HEK293 (cell line): ENCODE results near the gene PTK7.

ENCODE experiments used
- BCL11B ChIP-seq: fragments of 450-650 bp; formaldehyde crosslinking; IDR thresholded peaks from 2 replicates; pipeline ENCODE4 v1.5.1; 2016; ENCODE audit warnings: low read depth, missing biosample characterization, missing genetic modification characterization
- GLIS1 ChIP-seq: fragments of 450-650 bp; formaldehyde crosslinking; IDR thresholded peaks from 2 replicates; pipeline ENCODE4 v1.5.1; 2016; ENCODE audit warnings: missing biosample characterization, missing genetic modification characterization
- GLIS2 ChIP-seq: fragments of 450-650 bp; formaldehyde crosslinking; IDR thresholded peaks from 2 replicates; pipeline ENCODE4 v1.5.1; 2016; ENCODE audit warnings: missing biosample characterization, missing genetic modification characterization
- HOXC10 ChIP-seq: sonication (generic); formaldehyde crosslinking; IDR thresholded peaks from 2 replicates; pipeline ENCODE4 v1.8.1; 2023; ENCODE audit warnings: mild to moderate bottlenecking, missing genetic modification reagents
- IKZF3 ChIP-seq: fragments of 450-650 bp; IDR thresholded peaks from 2 replicates; pipeline ENCODE4 v1.5.0; 2018; ENCODE audit warnings: missing biosample characterization, mild to moderate bottlenecking, missing genetic modification characterization, moderate library complexity
- MYNN ChIP-seq: fragments of 450-650 bp; formaldehyde crosslinking; IDR thresholded peaks from 2 replicates; pipeline ENCODE4 v1.5.1; 2016; ENCODE audit warnings: missing biosample characterization, missing genetic modification characterization, borderline replicate concordance
- SCRT1 ChIP-seq: fragments of 450-650 bp; formaldehyde crosslinking; IDR thresholded peaks from 2 replicates; pipeline ENCODE4 v1.5.1; 2016; ENCODE audit warnings: missing biosample characterization, missing genetic modification characterization, borderline replicate concordance
- SCRT2 ChIP-seq: fragments of 450-650 bp; formaldehyde crosslinking; IDR thresholded peaks from 2 replicates; pipeline ENCODE4 v1.5.1; 2016; ENCODE audit warnings: missing biosample characterization, missing genetic modification characterization
- SP2 ChIP-seq: fragments of 450-650 bp; formaldehyde crosslinking; IDR thresholded peaks from 2 replicates; pipeline ENCODE4 v1.5.1; 2016; ENCODE audit warnings: missing biosample characterization, missing genetic modification characterization
- ZBTB17 ChIP-seq: fragments of 450-650 bp; formaldehyde crosslinking; IDR thresholded peaks from 2 replicates; pipeline ENCODE4 v1.5.1; 2016; ENCODE audit warnings: missing biosample characterization, missing genetic modification characterization
- ZBTB48 ChIP-seq: fragments of 450-650 bp; formaldehyde crosslinking; IDR thresholded peaks from 2 replicates; pipeline ENCODE4 v1.5.1; 2016; ENCODE audit warnings: missing biosample characterization, missing genetic modification characterization
- ZFP69B ChIP-seq: fragments of 450-650 bp; formaldehyde crosslinking; IDR thresholded peaks from 2 replicates; pipeline ENCODE4 v1.5.1; 2016; ENCODE audit warnings: missing biosample characterization, missing genetic modification characterization
- ZNF184 ChIP-seq: fragments of 450-650 bp; IDR thresholded peaks from 2 replicates; pipeline ENCODE4 v1.5.1; 2018; ENCODE audit warnings: missing biosample characterization, mild to moderate bottlenecking, missing genetic modification characterization
- ZNF335 ChIP-seq: fragments of 450-650 bp; formaldehyde crosslinking; conservative IDR thresholded peaks from 2 replicates; pipeline ENCODE4 v1.5.1; 2016; ENCODE audit warnings: missing biosample characterization, missing genetic modification characterization
- ZNF341 ChIP-seq: fragments of 450-650 bp; formaldehyde crosslinking; IDR thresholded peaks from 2 replicates; pipeline ENCODE4; 2016; ENCODE audit warnings: low read depth, missing biosample characterization, missing genetic modification characterization
- ZNF521 ChIP-seq: fragments of 450-650 bp; formaldehyde crosslinking; IDR thresholded peaks from 2 replicates; pipeline ENCODE4 v1.5.1; 2017; ENCODE audit warnings: missing biosample characterization, mild to moderate bottlenecking, missing genetic modification characterization
- ZNF626 ChIP-seq: fragments of 450-650 bp; sonication (Bioruptor Pico); formaldehyde crosslinking; IDR thresholded peaks from 2 replicates; pipeline ENCODE4 v1.5.1; 2018; ENCODE audit warnings: missing biosample characterization, missing genetic modification characterization, inconsistent platforms
- ZNF76 ChIP-seq: fragments of 450-650 bp; formaldehyde crosslinking; IDR thresholded peaks from 2 replicates; pipeline ENCODE4; 2016; ENCODE audit warnings: low read depth, missing biosample characterization, missing genetic modification characterization, borderline replicate concordance
- ZNF776 ChIP-seq: fragments of 450-650 bp; formaldehyde crosslinking; IDR thresholded peaks from 2 replicates; pipeline ENCODE4 v1.5.0; 2017; ENCODE audit warnings: missing biosample characterization, missing genetic modification characterization, borderline replicate concordance
- ZSCAN30 ChIP-seq: fragments of 450-650 bp; IDR thresholded peaks from 2 replicates; pipeline ENCODE4 v1.5.1; 2018; ENCODE audit warnings: missing biosample characterization, mild to moderate bottlenecking, missing genetic modification characterization, moderate library complexity
- TF ChIP-seq, protein P1 (sequence below): fragments of 450-650 bp; formaldehyde crosslinking; IDR thresholded peaks from 2 replicates; pipeline ENCODE4 v1.5.1; 2017; ENCODE audit warnings: missing biosample characterization, missing genetic modification characterization
- TF ChIP-seq, protein P2 (sequence below): fragments of 450-650 bp; formaldehyde crosslinking; optimal IDR thresholded peaks from 2 replicates; pipeline ENCODE3; 2016; ENCODE audit warnings: missing biosample characterization, mild to moderate bottlenecking, missing genetic modification characterization
- TF ChIP-seq, protein P3 (sequence below): fragments of 450-650 bp; formaldehyde crosslinking; IDR thresholded peaks from 2 replicates; pipeline ENCODE4 v1.5.1; 2016; ENCODE audit warnings: missing biosample characterization, missing genetic modification characterization
- TF ChIP-seq, protein P4 (sequence below): fragments of 450-650 bp; formaldehyde crosslinking; IDR thresholded peaks from 2 replicates; pipeline ENCODE4 v1.5.1; 2016; ENCODE audit warnings: missing biosample characterization, missing genetic modification characterization
- TF ChIP-seq, protein P5 (sequence below): fragments of 450-650 bp; formaldehyde crosslinking; IDR thresholded peaks from 2 replicates; pipeline ENCODE4 v1.5.1; 2016; ENCODE audit warnings: missing biosample characterization, missing genetic modification characterization
- TF ChIP-seq, protein P6 (sequence below): fragments of 450-650 bp; formaldehyde crosslinking; IDR thresholded peaks from 2 replicates; pipeline ENCODE4 v1.5.1; 2016; ENCODE audit warnings: missing biosample characterization, missing genetic modification characterization, borderline replicate concordance

Gene PTK7

DNA sequence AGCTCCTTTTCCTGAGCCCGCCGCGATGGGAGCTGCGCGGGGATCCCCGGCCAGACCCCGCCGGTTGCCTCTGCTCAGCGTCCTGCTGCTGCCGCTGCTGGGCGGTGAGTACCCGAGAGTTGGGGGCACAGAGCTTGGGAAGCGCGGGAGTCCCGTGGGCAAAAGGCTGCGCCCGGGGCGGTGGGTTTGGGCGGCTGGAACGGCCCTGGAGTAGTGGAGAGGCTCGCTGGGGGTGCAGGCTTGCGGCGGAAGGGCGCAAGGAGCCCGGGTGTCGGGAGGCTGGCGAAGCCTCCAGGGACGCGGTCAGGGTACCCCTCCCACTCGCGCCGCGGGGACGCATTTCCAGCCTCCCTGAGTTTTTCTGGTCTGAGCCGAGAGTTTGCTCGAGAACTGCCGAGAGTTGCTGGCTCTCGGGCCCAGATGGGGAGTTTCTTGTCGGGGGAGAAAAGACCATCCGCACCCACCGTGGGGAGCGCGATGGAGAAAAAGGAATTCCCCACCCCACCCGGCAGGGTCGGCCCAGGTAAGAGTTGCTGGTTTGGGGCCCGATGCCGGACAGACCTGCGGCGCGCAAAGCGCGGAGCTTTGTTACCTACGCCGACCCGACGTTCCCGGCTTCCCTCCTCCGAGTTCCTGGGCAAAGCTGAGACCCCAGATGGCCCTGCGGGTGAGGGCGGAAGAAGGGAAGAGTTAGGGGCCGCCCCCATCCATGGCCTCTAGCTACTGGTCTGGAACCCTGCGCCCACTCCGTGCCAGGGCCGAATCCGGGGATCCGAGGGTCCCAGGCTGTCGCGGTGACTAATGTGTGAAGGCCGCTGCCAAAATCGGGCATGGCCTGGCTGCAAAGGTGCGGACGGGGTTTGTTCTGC, 584 bp downstream of the PTK7 start (continued):
- TF ChIP-seq, protein P1, sequence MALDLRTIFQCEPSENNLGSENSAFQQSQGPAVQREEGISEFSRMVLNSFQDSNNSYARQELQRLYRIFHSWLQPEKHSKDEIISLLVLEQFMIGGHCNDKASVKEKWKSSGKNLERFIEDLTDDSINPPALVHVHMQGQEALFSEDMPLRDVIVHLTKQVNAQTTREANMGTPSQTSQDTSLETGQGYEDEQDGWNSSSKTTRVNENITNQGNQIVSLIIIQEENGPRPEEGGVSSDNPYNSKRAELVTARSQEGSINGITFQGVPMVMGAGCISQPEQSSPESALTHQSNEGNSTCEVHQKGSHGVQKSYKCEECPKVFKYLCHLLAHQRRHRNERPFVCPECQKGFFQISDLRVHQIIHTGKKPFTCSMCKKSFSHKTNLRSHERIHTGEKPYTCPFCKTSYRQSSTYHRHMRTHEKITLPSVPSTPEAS (tag by site-specific recombination), result no peak
- TF ChIP-seq ZBTB48, result peak; percentile 69
- TF ChIP-seq GLIS1 (tag by site-specific recombination), result peak; percentile 22; the same call in 1 of the 2 replicates
- TF ChIP-seq, protein P2, sequence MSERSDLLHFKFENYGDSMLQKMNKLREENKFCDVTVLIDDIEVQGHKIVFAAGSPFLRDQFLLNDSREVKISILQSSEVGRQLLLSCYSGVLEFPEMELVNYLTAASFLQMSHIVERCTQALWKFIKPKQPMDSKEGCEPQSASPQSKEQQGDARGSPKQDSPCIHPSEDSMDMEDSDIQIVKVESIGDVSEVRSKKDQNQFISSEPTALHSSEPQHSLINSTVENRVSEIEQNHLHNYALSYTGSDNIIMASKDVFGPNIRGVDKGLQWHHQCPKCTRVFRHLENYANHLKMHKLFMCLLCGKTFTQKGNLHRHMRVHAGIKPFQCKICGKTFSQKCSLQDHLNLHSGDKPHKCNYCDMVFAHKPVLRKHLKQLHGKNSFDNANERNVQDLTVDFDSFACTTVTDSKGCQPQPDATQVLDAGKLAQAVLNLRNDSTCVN (tag by site-specific recombination), result peak; percentile 90
- TF ChIP-seq MYNN, result no peak
- no peak for TF ChIP-seq ZNF521
- TF ChIP-seq IKZF3, result 0 out of 2 replicates have a peak, but pooled peaks have one; percentile 18
- TF ChIP-seq ZBTB17 (tag by site-specific recombination), result peak; percentile 45
- TF ChIP-seq, protein P3, sequence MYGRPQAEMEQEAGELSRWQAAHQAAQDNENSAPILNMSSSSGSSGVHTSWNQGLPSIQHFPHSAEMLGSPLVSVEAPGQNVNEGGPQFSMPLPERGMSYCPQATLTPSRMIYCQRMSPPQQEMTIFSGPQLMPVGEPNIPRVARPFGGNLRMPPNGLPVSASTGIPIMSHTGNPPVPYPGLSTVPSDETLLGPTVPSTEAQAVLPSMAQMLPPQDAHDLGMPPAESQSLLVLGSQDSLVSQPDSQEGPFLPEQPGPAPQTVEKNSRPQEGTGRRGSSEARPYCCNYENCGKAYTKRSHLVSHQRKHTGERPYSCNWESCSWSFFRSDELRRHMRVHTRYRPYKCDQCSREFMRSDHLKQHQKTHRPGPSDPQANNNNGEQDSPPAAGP (tag by site-specific recombination), result 0 out of 2 replicates have a peak, but pooled peaks have one; percentile 14
- TF ChIP-seq BCL11B, result no peak
- TF ChIP-seq ZFP69B (tag by site-specific recombination), result 0 out of 2 replicates have a peak, but pooled peaks have one; percentile 24
- no peak for TF ChIP-seq SCRT1 (tag by site-specific recombination)
- TF ChIP-seq, protein P4, sequence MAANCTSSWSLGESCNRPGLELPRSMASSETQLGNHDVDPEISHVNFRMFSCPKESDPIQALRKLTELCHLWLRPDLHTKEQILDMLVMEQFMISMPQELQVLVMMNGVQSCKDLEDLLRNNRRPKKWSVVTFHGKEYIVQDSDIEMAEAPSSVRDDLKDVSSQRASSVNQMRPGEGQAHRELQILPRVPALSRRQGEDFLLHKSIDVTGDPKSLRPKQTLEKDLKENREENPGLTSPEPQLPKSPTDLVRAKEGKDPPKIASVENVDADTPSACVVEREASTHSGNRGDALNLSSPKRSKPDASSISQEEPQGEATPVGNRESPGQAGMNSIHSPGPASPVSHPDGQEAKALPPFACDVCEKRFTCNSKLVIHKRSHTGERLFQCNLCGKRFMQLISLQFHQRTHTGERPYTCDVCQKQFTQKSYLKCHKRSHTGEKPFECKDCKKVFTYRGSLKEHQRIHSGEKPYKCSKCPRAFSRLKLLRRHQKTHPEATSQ, result no peak
- no peak for TF ChIP-seq SCRT2 (tag by site-specific recombination)
- TF ChIP-seq, protein P5, sequence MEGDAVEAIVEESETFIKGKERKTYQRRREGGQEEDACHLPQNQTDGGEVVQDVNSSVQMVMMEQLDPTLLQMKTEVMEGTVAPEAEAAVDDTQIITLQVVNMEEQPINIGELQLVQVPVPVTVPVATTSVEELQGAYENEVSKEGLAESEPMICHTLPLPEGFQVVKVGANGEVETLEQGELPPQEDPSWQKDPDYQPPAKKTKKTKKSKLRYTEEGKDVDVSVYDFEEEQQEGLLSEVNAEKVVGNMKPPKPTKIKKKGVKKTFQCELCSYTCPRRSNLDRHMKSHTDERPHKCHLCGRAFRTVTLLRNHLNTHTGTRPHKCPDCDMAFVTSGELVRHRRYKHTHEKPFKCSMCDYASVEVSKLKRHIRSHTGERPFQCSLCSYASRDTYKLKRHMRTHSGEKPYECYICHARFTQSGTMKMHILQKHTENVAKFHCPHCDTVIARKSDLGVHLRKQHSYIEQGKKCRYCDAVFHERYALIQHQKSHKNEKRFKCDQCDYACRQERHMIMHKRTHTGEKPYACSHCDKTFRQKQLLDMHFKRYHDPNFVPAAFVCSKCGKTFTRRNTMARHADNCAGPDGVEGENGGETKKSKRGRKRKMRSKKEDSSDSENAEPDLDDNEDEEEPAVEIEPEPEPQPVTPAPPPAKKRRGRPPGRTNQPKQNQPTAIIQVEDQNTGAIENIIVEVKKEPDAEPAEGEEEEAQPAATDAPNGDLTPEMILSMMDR, result no peak
- TF ChIP-seq ZNF184, result no peak
- peak; percentile 93 for TF ChIP-seq ZNF76 (tag by site-specific recombination)
- TF ChIP-seq, protein P6, sequence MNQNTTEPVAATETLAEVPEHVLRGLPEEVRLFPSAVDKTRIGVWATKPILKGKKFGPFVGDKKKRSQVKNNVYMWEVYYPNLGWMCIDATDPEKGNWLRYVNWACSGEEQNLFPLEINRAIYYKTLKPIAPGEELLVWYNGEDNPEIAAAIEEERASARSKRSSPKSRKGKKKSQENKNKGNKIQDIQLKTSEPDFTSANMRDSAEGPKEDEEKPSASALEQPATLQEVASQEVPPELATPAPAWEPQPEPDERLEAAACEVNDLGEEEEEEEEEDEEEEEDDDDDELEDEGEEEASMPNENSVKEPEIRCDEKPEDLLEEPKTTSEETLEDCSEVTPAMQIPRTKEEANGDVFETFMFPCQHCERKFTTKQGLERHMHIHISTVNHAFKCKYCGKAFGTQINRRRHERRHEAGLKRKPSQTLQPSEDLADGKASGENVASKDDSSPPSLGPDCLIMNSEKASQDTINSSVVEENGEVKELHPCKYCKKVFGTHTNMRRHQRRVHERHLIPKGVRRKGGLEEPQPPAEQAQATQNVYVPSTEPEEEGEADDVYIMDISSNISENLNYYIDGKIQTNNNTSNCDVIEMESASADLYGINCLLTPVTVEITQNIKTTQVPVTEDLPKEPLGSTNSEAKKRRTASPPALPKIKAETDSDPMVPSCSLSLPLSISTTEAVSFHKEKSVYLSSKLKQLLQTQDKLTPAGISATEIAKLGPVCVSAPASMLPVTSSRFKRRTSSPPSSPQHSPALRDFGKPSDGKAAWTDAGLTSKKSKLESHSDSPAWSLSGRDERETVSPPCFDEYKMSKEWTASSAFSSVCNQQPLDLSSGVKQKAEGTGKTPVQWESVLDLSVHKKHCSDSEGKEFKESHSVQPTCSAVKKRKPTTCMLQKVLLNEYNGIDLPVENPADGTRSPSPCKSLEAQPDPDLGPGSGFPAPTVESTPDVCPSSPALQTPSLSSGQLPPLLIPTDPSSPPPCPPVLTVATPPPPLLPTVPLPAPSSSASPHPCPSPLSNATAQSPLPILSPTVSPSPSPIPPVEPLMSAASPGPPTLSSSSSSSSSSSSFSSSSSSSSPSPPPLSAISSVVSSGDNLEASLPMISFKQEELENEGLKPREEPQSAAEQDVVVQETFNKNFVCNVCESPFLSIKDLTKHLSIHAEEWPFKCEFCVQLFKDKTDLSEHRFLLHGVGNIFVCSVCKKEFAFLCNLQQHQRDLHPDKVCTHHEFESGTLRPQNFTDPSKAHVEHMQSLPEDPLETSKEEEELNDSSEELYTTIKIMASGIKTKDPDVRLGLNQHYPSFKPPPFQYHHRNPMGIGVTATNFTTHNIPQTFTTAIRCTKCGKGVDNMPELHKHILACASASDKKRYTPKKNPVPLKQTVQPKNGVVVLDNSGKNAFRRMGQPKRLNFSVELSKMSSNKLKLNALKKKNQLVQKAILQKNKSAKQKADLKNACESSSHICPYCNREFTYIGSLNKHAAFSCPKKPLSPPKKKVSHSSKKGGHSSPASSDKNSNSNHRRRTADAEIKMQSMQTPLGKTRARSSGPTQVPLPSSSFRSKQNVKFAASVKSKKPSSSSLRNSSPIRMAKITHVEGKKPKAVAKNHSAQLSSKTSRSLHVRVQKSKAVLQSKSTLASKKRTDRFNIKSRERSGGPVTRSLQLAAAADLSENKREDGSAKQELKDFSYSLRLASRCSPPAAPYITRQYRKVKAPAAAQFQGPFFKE, result no peak
- TF ChIP-seq ZNF341 (tag by site-specific recombination), result peak; percentile 99
- TF ChIP-seq ZNF626 (tag by site-specific recombination), result no peak
- peak; percentile 79 for TF ChIP-seq GLIS2
- TF ChIP-seq ZNF776 (tag by site-specific recombination), result no peak
- TF ChIP-seq HOXC10 (CRISPR knock-in tag), result no peak
- peak; percentile 10; the same call in 1 of the 2 replicates for TF ChIP-seq ZSCAN30 (tag by site-specific recombination)
- peak; percentile 77; the same call in 1 of the 2 replicates for TF ChIP-seq ZNF335 (tag by site-specific recombination)
- TF ChIP-seq SP2 (tag by site-specific recombination), result peak; percentile 52
